NOMO-1 treated with dmso at 0.1 percent for 144 hours (cell line): ENCODE data around the gene MAP1B.

Experiments used
- DNase-seq: peaks from one replicate; lab custom pipeline; 2025; ENCODE audit not compliant: unreplicated experiment; lab: John Stamatoyannopoulos, UW

MAP1B gene

GRCh38 chr5:72096602-72097188 is 10.6 kb upstream of the MAP1B start:
- DNase-seq, result no peak

- DNase-seq, result no peak
Observed at GRCh38 chr5:72101828-72102227, 5.4 kb upstream of the MAP1B start.

DNA sequence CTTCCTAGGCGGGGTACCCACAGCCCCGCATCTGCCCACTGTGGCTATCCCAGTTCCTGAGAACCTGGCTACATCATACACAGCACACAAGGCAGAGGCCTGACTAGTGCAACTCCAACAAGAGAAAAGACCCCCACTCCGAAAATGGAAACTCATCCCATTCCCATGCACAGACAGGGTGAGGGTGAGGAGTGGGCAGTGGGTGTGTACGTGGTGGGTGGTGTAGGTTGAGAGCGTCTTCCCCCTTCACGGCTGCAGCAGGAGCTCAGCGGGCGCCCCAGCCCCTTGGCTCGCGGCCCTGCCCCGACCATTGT is 501 bp upstream of the MAP1B start:
- no peak for DNase-seq

- no peak for DNase-seq
Observed at GRCh38 chr5:72107901-72108201, 576 bp downstream of the MAP1B start.

- no peak for DNase-seq
Observed at GRCh38 chr5:72108202-72109061, 1.2 kb downstream of the MAP1B start.

GRCh38 chr5:72109062-72109411 is 1.8 kb downstream of the MAP1B start:
- no peak for DNase-seq

DNA sequence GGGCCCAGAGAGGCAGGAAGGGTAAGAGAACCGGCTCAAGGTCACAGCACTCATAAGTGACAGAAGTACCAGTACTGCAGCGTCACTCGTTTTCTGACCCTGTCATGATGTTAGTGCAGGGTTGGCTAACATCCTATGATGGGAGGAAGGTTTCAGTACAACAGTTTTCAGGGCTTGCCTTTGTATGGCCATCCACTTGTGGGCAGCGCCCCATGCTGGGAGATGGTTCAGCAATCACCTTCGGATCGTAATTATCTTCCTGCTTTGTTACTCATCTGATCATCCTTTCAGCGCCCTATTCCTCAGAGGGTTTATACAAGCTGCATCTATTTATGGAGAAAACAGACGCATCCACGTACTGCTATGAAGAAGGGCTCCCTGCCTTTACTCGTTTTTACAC is 2.4 kb downstream of the MAP1B start:
- DNase-seq, result no peak

DNA sequence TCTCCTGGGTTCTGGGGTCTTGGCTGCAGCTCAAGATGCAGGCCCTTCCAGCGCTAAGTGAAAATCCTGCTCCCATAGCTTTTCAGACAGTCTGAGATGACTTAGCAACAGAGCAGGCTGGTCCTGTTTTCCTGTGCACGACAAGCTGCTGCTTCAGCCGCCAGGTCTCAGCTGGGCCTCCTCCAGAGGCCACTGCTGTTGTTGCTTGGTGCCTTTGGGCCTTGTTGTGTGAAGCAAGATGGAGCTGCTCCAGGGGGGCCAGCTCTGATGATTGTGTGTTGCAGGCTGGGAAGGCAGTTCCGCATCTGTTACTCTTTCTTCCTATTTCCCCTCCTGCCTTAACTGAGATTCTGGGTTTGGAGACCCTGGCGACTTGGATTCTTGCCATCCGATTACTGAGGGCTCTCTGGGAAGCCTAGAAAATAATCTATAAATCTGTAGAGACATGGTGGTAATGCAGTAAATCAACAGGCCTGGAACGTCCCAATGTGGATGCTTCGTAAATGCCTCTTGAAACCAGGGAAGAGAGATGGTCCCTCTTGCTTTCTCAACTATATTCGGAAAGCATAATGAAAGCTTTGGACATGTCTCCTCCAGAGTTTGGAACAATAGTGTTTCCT is 3.2 kb downstream of the MAP1B start:
- DNase-seq, result no peak

- DNase-seq, result no peak
Observed at GRCh38 chr5:72112389-72112788, 5.1 kb downstream of the MAP1B start.

DNA sequence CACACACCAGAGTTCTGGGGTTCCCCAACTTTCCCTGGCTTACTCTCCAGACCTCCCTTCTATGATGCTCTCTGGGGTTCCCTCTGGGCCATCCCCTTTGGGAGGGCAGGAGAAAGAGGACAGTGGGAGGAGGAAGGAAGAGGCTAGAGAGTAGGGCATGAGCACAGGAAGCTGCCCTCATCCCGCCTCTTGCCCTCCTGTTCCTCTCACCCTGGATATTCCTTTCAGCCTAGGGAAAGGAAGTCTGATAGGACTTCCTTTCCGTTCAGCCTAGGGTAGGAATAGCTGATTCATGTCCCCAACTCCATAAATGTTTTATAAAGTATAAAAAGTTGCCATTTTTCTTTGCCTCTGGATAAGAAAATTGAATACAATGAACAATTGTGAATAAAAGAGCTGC is 7.4 kb downstream of the MAP1B start:
- no peak for DNase-seq

DNA sequence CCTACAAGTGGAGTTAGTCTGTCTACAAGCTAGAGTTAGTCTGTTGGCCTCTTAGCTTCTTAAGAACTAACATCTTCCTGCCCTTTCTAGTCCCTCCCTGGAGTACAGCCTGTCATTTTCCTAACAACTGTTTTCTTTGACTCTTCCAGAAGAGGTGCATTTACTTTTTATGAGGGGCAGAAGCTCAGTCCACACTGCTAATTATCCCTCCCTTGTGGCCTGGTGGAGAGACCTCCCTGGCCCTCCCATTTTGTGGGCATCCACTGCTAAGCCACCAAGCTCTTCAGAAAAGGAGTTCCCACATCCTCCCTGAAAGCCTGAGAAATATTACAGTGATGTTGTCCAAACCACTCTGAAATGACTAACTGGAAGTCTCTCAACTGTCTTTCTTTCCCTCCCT is 8.0 kb downstream of the MAP1B start:
- DNase-seq, result no peak

GRCh38 chr5:72117307-72117706 is 10.0 kb downstream of the MAP1B start:
- no peak for DNase-seq

- DNase-seq, result no peak
Observed at GRCh38 chr5:72121052-72121779, 13.9 kb downstream of the MAP1B start.

- no peak for DNase-seq
Observed at GRCh38 chr5:72121780-72122445, 14.6 kb downstream of the MAP1B start.

- DNase-seq, result no peak
Observed at GRCh38 chr5:72122602-72123001, 15.3 kb downstream of the MAP1B start.

DNA sequence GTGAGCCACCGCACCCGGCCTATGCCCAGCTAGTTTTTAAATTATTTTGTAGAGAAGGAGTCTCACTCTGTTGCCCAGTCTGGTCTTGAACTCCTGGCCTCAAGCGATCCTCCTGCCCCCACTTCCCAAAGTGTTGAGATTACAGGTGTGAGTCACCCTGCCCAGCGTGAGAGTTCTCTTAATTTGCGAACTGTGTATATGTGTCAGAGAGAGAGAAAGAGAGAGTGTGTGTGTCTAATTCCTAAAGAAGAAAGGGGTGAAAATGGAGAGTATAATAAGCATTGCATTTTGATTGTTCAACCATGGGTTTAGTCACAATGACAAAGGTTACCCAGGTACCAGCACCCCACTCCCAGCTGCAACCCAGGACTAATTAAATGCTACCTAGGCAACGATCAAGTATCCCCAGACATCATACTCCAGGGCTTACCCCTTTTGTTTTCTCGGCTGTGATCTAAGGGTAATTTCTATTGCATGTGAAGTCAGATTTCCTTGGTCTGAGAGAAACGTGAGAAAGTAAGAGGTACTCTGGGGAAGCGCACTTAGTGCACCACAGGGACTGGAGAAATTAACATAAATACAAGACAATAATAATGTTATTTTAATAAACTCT is 16.6 kb downstream of the MAP1B start:
- no peak for DNase-seq

GRCh38 chr5:72125271-72125940 is 18.1 kb downstream of the MAP1B start:
- DNase-seq, result no peak

GRCh38 chr5:72125941-72126620 is 18.8 kb downstream of the MAP1B start:
- DNase-seq, result no peak

GRCh38 chr5:72126796-72127195 is 19.5 kb downstream of the MAP1B start:
- DNase-seq, result no peak

DNA sequence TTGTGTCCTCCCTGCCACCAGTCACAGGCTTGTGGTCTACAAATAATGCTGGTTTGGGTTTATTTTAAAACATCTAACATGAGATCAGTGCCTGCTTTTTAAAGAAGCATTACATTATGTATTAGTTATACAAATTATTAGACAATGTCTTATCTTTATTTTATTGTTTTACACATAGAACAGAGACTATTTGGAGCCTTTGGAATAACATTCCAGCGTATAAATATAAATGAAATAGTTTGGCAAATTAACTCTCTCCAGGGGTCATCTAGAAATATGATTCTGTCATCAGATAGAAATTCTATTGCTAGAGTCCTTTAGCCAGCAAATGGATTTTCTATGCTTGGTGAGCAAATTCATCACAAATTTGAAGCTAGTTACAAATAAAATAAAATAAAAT is 22.4 kb downstream of the MAP1B start:
- DNase-seq, result no peak
